Vagina (tissue), 2 donors: ENCODE measurements around the gene SLFN12.

Source experiments
- CTCF ChIP-seq, 3 experiments: fragments of 450-650 bp in 2 of 3; fragments of 200-600 bp in 1 of 3; sonication (generic) in 1 of 3; IDR thresholded peaks; one replicate each; pipeline ENCODE4 v1.5.1; 2017 to 2019; ENCODE audit warnings: antibody characterized with exemption in 3 of 3, mild to moderate bottlenecking in 2 of 3, moderate library complexity in 2 of 3
- POLR2AphosphoS5 ChIP-seq, 2 donors: sonication (generic); formaldehyde crosslinking; IDR thresholded peaks; one replicate each; pipeline ENCODE4 v1.9.0; 2017; ENCODE audit warnings: antibody characterized with exemption in 2 of 2, mild to moderate bottlenecking in 2 of 2, low read depth in 1 of 2; ENCODE audit not compliant: insufficient read depth in 1 of 2

DNA sequence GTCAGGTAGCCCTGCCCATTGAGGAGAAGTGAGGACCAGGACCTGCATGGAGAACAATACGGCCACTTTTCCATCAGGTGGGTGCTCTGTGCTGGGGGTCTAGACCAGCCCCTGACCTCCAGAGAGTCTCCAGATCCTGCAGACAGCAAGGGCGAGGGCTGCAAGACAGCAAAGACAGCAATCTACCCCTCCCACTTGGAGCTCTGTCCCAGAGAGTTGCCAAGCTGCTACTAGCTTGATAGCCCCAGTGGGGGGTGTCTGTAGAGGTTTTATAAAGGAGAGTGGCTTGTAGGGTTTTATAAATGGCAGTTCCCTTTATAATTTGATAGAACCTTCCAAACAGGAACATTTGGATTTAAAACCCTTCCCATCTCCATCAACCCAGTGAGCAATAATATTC, 42.1 kb downstream of the SLFN12 start:
- no peak for TF ChIP-seq CTCF (IDR thresholded peaks at IDR 0.05)
- TF ChIP-seq POLR2AphosphoS5 (IDR thresholded peaks at IDR 0.05; ENCODE audit: insufficient read depth in 1 of 2, low read depth in 1 of 2) = no peak
